Islet precursor cell (in vitro differentiated cells): Measurements from ENCODE around the gene DIAPH2.

Source experiments
- DNase-seq: peaks from one replicate; pipeline ENCODE4 v3.0.0-alpha.2; 2018

The DIAPH2 gene

GRCh38 chrX:97517763-97518162 is 833.1 kb downstream of the DIAPH2 start:
- DNase-seq, result no peak

- DNase-seq, result no peak
Measured at GRCh38 chrX:97522307-97522706, 837.7 kb downstream of the DIAPH2 start.

- DNase-seq, result no peak
Measured at GRCh38 chrX:97524340-97524739, 839.7 kb downstream of the DIAPH2 start.

GRCh38 chrX:97524997-97525396 is 840.4 kb downstream of the DIAPH2 start:
- peak; percentile 75 for DNase-seq

GRCh38 chrX:97525981-97526380 is 841.3 kb downstream of the DIAPH2 start:
- DNase-seq, result no peak

- DNase-seq, result no peak
Measured at GRCh38 chrX:97527725-97528124, 843.1 kb downstream of the DIAPH2 start.

- no peak for DNase-seq
Measured at GRCh38 chrX:97529536-97530200, 845.0 kb downstream of the DIAPH2 start.

GRCh38 chrX:97531825-97532224 is 847.2 kb downstream of the DIAPH2 start:
- no peak for DNase-seq

- no peak for DNase-seq
Measured at GRCh38 chrX:97538745-97539144, 854.1 kb downstream of the DIAPH2 start.

- no peak for DNase-seq
Measured at GRCh38 chrX:97539970-97540519, 855.4 kb downstream of the DIAPH2 start.

- peak; percentile 65 for DNase-seq
Measured at GRCh38 chrX:97547877-97548578, 863.4 kb downstream of the DIAPH2 start.

- DNase-seq, result no peak
Measured at GRCh38 chrX:97551821-97552220, 867.2 kb downstream of the DIAPH2 start.

- DNase-seq, result no peak
Measured at GRCh38 chrX:97553833-97554232, 869.2 kb downstream of the DIAPH2 start.

GRCh38 chrX:97556359-97556758 is 871.7 kb downstream of the DIAPH2 start:
- no peak for DNase-seq

- no peak for DNase-seq
Measured at GRCh38 chrX:97563531-97564133, 879.0 kb downstream of the DIAPH2 start.

GRCh38 chrX:97564496-97564895 is 879.9 kb downstream of the DIAPH2 start:
- no peak for DNase-seq

- no peak for DNase-seq
Measured at GRCh38 chrX:97587171-97587570, 902.5 kb downstream of the DIAPH2 start.

GRCh38 chrX:97594646-97595224 is 910.1 kb downstream of the DIAPH2 start:
- DNase-seq, result no peak

- DNase-seq, result no peak
Measured at GRCh38 chrX:97597954-97598353, 913.3 kb downstream of the DIAPH2 start.

- no peak for DNase-seq
Measured at GRCh38 chrX:97602465-97603258, 918.0 kb downstream of the DIAPH2 start.

GRCh38 chrX:97605271-97605670 is 920.6 kb downstream of the DIAPH2 start:
- DNase-seq, result no peak

GRCh38 chrX:97609357-97609756 is 924.7 kb downstream of the DIAPH2 start:
- no peak for DNase-seq

GRCh38 chrX:97609938-97610337 is 925.3 kb downstream of the DIAPH2 start:
- no peak for DNase-seq
